ENCODE data around the gene TRIM44. TPM values are rescaled to one million over a fixed set of nuclear protein-coding genes. Genes with fewer than 3 reads are reported as not detected.
"Not testable (repeated sequence)": the region's sequence is repeated elsewhere in the genome, so short reads cannot be mapped to it uniquely, and the experiment has no call there.

Gene TRIM44
- total RNA-seq, 1 experiment from 2014 or later: 3.6 TPM

DNA sequence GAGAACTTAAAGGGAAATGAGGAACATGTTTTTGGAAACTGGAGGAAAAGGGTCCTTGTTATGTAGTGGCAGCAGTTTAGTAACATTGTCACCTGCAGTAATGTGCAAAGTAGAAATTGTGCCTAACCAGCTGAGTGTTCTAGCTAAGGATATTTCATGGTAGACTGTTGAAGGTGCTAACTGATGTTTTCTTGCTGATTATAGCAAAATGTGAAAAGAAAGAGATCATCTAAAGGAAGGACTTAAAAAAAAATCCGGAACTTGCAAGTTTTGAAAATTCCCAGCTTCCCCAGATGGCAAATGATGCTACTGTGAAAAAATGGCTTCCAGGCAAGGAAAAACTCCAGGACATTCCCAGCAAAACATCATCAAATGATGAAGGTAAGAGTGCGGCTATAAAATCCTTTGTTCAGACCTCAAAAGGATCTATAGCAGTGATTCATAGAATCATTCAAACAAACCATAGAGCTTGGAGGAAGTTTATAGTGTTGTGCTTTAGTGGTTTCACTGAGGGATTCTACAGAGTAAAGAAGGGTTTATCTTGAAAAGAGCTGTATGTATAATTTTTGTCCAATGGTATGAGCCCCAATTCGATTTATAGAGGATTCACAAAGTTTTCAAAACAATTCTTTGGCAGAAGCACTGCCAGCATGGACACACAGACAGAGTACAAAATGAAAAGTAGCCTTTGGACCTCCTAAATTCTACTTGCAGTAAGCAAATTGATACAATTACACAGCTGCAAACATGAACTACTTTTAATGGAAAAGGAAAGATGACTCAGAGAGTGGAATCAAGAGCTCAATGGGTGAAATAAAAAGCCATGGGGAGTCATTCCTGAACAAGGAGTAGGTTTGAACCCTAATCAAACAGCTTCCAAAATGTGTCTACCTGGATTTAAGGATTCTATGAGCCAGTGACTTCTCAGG lies 4.3 kb upstream of the TRIM44 start:
- no peak for DNase-seq (ENCODE audit: low read depth)
- in situ Hi-C loops (cut with HindIII; ENCODE audit: low pct_unique_long_range_greater_than_20kb, low sequenced_read_pairs): no loop called here

DNA sequence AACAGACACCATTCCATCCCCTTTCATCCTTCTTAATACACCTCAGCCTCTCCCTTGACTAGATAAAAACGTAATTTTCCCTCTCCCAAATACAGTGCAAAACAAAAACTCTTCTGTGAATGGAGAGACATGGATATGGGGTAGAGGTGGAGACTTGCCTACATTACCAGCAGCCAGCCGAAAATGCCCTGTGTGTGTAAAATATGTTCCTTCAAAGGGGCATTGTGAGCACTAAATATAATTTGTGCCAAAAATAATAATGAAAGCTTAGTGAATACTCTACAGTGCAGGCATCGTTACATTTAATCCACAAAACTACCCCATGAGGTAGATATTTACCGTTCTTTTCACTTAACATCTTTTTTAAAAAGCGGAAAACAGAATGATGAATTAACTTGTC lies 1.0 kb upstream of the TRIM44 start:
- no peak for DNase-seq (ENCODE audit: low read depth)
- in situ Hi-C loops (cut with HindIII; ENCODE audit: low pct_unique_long_range_greater_than_20kb, low sequenced_read_pairs): no loop called here

DNA sequence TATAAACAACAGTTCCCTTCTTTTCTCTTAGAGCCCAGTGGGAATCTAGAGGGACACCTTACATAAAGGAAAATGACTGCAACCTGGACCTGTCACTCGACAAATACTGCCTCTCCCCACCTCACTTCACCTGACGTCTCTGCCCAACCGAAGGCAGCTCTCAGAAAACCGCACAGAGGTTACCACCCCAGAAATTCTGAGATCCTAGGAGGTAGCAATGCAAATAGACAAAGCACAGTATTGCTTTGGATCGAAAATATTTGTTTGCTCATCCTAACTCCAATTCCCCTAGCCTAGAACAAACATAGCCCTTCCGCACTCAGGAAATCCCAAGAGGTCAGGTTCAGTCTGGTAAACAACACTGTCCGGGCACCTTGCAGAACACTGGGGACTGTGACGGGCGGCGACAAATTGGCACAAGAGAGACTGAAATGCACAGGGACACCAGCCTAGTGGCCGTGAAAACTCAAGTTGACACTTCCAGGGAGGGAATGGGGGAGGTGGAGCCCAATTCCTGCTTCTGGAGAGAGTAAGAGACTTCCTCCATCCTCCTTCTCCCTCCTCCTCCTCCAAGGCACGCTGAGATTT lies 420 bp upstream of the TRIM44 start:
- in situ Hi-C loops (cut with HindIII; ENCODE audit: low pct_unique_long_range_greater_than_20kb, low sequenced_read_pairs): no loop called here

DNA sequence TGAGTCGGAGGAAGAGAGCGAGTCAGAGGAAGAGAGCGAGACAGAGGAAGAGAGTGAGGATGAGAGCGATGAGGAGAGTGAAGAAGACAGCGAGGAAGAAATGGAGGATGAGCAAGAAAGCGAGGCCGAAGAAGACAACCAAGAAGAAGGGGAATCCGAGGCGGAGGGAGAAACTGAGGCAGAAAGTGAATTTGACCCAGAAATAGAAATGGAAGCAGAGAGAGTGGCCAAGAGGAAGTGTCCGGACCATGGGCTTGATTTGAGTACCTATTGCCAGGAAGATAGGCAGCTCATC lies 780 bp downstream of the TRIM44 start:
- DNase-seq (ENCODE audit: low read depth): no peak
- in situ Hi-C loops (cut with HindIII; ENCODE audit: low pct_unique_long_range_greater_than_20kb, low sequenced_read_pairs): no loop called here

More for the DNA sequence above, 420 bp upstream of the TRIM44 start:
- DNase-seq (ENCODE audit: low read depth): no peak

DNA sequence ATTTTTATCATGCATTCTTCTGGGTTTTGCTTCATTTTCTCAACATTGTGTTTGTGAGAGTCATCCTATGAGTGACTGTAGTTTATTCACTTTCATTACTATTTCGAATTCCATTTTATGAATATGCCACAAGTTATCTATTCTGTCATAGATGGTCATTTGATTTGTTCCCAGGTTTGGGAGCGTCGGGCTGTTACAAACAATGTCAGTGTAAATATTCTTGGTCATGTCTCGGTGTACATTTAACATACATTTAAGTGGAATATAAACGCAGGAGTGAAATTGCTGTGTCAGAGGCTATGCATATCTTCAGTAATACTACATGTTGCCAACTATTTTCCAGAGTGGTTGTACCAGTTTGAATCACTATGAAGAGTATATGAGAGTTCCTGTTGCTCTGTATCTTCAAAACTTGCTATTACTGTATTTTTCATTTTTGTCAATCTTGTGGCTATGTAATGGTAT lies 2.4 kb downstream of the TRIM44 start:
- no peak for DNase-seq (ENCODE audit: low read depth)
- in situ Hi-C loops (cut with HindIII; ENCODE audit: low pct_unique_long_range_greater_than_20kb, low sequenced_read_pairs): no loop called here

DNA sequence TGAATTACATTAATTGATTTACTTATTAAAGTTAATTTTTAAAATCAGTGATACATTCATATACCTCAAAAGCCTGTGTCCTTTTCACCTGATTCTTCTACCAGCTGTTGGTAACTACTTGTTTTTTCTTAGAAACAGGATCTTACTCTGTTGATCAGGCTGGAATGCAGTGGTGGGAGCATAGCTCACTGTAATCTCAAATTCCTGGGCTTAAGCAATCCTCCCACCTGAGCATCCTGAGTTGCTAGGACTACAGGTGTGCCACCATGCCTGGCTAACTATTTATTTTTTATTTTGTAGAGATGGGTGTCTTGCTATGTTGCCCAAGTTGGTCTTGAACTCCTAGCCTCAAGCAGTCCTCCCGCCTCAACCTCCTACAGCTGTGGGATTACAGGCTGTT lies 4.7 kb downstream of the TRIM44 start:
- no peak for DNase-seq (ENCODE audit: low read depth)
- in situ Hi-C loops (cut with HindIII; ENCODE audit: low pct_unique_long_range_greater_than_20kb, low sequenced_read_pairs): no loop called here

DNA sequence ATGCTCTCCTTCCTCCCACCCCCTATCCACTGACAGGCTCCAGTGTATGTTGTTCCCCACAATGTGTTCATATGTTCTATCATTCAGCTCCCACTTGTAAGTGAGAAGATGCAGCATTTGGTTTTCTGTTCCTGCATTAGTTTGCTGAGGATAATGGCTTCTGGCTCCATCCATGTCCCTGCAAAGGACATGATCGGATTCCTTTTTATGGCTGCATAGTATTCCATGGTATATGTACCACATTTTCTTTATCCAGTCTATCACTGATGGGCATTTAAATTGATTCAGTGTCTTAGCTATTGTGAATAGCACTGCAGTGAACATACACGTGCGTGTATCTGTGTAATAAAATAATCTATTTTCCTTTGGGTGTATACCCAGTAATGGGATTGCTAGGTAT lies 5.8 kb downstream of the TRIM44 start:
- in situ Hi-C loops (cut with HindIII; ENCODE audit: low pct_unique_long_range_greater_than_20kb, low sequenced_read_pairs): not testable (repeated sequence)

DNA sequence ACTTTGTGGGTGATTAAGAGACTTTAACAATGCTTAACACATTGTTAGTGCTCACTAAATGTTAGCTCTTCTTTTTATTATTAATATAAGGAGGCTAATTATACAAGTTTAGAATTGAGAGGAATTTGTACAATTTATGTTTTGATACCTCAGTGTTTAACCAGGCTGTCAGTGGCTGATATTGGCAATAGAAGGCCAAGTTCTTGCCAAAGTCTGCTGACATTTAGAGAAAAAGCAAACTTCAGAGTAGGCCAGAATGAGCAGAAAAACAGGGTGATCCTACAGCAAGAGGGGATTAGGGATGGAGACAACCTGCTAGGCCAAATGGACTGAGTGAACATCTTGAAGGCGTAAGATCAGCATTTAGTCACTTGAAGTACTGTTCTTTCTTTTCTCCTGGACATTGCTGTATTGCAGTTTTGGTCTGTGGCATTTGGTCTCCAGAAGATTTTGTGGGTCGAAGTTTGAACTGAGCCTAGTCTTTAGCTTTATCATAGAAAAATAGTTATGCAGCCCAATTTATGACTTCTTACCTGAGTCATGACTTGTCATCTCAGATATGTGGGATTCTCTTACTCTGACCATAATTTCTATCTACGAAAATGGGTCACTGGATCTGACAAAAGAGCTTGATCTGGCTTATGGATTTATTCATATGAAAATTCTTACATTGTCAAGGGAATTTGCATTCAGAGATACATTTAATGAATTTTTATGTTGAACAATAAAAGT lies 9.0 kb downstream of the TRIM44 start:
- no peak for DNase-seq (ENCODE audit: low read depth)
- in situ Hi-C loops (cut with HindIII; ENCODE audit: low pct_unique_long_range_greater_than_20kb, low sequenced_read_pairs): no loop called here

More for the DNA sequence above, 5.8 kb downstream of the TRIM44 start:
- DNase-seq (ENCODE audit: low read depth): not testable (repeated sequence)

DNA sequence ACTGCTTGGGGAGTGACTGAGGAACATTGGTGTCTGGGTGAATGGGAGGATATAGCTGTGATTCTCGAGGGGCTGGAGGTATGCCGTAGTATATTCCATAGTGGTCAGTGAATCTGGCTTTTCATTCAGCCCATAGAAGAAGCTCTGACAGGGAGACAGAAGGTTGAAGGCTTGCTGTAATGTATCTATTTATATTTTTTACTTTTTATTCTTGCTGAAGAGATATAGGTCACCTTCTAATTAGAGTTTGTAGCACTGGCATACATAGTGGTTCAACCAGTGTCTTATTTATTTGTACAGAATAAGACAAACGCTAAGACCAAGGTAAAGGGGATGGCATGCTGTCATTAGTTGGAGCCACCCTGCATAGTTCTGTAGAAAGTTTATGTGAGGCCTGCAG lies 10.0 kb downstream of the TRIM44 start:
- in situ Hi-C loops (cut with HindIII; ENCODE audit: low pct_unique_long_range_greater_than_20kb, low sequenced_read_pairs): no loop called here
- no peak for DNase-seq (ENCODE audit: low read depth)

DNA sequence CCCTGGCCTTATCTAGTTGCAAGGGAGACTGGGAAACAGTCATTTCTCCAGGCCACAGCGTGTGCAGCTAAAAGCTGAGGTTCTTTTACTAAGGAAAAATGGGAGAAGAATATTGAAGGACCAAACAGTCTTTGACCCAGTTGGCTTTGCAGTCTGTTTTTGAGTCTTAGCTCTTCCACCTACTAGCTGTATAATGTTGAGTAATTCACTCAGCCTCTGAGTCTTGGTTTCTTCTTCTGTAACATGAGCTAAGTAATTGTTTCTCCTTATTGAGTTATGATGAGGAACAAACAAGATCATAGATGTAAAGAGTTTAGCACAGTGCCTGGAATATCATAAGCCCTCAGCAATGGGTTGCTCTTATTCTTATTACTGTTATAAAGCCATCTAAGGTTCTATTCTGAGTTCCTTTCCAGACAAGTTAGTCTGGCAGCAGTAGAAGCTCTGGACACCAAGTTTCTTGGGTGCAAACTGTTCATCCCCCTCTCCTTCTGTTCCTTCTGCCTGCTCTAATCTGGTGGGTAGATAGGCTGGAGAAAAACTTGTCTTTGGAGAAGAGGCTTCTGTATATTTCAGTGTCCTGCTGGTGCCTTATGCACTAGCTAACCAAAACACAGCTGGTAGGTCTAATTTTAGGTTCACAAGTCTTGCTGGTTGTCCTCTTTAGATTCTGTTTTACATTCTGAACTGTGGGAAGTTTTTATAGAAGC lies 13.5 kb downstream of the TRIM44 start:
- no peak for DNase-seq (ENCODE audit: low read depth)
- in situ Hi-C loops (cut with HindIII; ENCODE audit: low pct_unique_long_range_greater_than_20kb, low sequenced_read_pairs): no loop called here

DNA sequence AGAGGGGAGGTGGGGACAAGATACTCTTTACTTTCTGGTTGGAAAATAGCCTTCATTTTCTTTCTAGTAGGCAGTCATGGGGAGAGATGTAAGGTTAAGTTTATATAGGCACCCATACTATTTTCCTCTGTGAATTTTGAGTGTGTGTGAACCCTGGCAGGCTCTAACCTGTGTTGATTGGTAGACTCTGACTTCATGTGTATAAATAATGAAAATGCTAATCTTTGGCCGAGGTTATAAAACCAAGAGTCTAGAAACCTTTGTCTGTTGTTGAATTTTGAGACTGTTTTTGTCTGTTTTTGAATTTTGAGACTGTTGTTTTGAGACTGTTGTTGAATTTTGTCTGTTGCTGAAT lies 14.0 kb downstream of the TRIM44 start:
- no peak for DNase-seq (ENCODE audit: low read depth)
- in situ Hi-C loops (cut with HindIII; ENCODE audit: low pct_unique_long_range_greater_than_20kb, low sequenced_read_pairs): no loop called here

DNA sequence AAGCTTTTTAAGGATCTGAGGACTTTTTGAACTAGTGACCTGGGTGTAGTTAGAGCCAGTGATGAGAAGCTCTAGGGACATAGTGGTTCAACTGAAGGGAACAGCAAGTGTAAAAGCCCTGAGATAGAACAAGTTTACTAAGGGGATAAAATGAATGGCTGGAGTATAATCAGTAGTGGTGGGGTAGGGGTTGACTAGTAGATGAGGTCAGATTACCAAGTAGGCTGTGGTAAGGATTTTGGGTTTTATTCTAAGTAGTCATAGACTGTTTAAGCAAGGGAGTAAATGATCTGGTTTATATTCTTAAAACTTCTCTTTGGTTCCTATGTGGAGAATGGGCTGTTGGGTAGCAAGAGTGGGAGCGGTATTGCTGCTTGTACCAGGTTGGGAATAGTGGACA lies 15.3 kb downstream of the TRIM44 start:
- in situ Hi-C loops (cut with HindIII; ENCODE audit: low pct_unique_long_range_greater_than_20kb, low sequenced_read_pairs): no loop called here
- no peak for DNase-seq (ENCODE audit: low read depth)

DNA sequence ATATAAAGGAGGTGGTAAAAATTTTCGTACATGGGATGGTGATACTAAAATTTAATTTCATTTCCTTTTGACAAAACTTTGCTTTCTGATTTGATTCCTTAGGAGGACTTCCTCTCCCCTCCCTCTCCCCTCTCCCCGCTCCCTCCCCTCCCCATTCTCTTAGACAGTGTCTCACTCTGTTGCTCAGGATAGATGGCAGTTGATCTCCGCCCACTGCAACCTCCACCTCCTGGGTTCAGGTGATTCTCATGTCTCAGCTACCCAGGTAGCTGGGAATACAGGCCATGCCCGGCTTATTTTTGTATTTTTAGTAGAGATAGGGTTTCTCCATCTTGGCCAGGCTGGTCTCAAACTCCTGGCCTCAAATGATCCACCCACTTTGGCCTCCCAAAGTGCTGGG lies 15.9 kb downstream of the TRIM44 start:
- in situ Hi-C loops (cut with HindIII; ENCODE audit: low pct_unique_long_range_greater_than_20kb, low sequenced_read_pairs): no loop called here
- no peak for DNase-seq (ENCODE audit: low read depth)

DNA sequence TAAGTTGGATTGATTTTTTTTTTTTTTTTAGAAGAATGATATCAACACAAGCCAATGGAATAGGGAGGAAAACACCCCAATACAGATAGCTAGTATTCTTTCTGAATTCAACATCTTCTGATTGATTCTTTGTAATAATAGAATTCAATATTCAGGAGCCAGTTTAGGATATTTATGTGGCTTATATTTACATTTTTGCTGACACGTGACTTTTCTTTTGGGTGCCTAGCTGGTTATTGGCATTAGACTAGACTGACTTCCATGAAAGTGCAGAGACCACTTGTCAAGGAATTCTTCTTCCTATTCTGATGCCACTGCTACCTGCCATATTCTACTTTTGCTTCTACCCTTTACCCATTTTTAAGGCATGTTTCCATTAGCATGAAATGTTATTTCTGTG lies 16.4 kb downstream of the TRIM44 start:
- in situ Hi-C loops (cut with HindIII; ENCODE audit: low pct_unique_long_range_greater_than_20kb, low sequenced_read_pairs): no loop called here
- no peak for DNase-seq (ENCODE audit: low read depth)

DNA sequence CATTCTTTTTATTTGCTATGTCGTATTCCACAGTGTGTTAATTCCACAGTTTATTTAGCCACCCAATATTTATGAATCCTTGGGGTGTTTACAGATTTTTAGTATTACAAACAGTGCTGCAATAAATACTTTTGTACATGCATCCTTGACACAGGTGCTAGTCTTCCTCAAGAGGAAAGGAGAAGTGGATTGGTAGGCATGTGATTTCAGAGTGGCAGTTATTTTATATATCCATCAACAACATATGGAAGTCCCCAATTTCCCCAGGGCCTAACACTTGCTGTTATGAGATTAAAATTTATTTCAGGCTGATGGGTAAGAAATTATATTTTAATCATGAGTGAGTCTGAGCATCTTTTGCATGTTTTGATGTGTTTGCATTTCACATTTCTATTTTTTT lies 17.9 kb downstream of the TRIM44 start:
- in situ Hi-C loops (cut with HindIII; ENCODE audit: low pct_unique_long_range_greater_than_20kb, low sequenced_read_pairs): no loop called here
- no peak for DNase-seq (ENCODE audit: low read depth)

DNA sequence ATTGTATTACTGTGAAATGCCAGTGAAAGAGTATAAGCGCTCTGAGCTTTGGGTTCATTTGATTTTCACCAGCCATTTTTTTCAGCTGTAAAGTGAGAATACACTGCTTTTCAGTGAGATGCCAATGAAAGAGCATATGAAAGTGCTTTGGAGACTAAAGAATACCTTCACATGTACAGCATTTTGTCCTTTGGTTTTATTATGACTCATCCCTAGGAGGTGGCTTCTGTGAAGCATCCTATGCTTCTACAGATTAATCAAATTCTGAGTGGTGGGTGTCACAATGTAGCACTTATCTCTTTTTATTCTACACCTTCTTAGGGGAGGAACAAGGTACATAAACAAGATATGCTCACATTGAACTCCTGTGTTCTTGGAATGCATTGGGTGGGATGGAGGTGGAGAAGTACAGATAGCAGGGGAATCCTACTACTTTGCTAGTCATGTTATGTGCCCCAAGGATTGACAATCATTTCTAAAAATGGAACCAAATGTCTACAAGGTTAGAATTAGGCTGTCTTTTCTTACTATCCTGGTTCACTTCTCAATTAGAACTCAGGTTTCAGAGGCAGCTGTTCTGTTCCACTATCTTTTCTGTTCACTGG lies 18.7 kb downstream of the TRIM44 start:
- in situ Hi-C loops (cut with HindIII; ENCODE audit: low pct_unique_long_range_greater_than_20kb, low sequenced_read_pairs): no loop called here
- no peak for DNase-seq (ENCODE audit: low read depth)

DNA sequence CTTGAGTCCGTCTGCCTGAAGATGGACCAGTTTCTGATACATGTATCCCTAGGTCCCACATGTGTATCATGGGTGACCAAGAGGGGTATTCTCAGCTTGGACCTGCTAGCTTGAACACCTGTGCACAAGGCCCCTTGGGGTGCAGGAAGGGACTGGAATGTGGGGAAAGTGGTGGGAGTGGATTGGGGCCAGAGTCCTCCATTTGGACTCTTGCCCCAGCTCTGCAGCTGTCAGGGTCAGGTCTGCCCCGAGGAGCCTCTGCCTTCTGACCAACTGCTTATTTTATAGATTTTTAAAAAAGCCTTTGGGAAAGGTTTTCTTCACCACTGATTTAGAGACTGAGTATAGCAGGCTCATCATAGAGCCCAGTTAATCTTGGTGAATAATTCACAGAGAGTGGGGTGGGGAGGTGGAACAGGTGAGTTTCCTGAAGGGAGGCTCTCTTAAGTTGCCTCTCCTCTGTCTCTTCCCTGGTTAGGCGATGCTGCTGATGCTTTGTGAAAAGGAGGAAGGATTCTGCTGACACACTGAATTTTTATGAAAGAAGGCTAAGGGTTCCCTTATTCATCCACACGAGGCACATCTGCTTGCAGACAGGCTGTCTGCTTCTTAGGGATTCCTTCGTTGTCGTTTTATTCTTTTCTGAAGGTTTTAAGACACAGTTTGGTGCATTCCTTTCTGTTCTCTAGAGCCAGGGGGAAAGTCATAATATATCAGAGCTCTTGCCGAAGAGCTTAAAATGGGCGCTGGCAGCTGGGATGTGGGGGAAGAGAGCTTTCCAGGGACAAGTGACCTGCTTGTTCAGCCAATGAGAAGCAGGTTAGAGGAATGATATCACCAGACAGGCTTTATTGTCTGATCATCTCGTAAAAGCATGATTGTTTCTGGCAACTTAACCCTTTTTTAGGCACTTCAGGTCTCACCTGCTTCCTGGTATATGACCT lies 19.9 kb downstream of the TRIM44 start:
- in situ Hi-C loops (cut with HindIII; ENCODE audit: low pct_unique_long_range_greater_than_20kb, low sequenced_read_pairs): no loop called here
- no peak for DNase-seq (ENCODE audit: low read depth)
